GM12892 (cell line): ENCODE results near the gene FCN3.

Experiments used
- POLR2A ChIP-seq: IDR thresholded peaks from 2 replicates; pipeline ENCODE4 v1.6.1; 2011; ENCODE audit warnings: low read depth, low read length, control low read depth
- POLR2AphosphoS5 ChIP-seq: IDR thresholded peaks from 2 replicates; pipeline ENCODE4 v1.6.1; 2011; ENCODE audit warnings: low read depth, low read length, control low read depth
- TAF1 ChIP-seq: IDR thresholded peaks from 2 replicates; pipeline ENCODE4 v1.6.1; 2011; ENCODE audit warnings: low read depth, mild to moderate bottlenecking, control low read depth, low read length, borderline replicate concordance

DNA sequence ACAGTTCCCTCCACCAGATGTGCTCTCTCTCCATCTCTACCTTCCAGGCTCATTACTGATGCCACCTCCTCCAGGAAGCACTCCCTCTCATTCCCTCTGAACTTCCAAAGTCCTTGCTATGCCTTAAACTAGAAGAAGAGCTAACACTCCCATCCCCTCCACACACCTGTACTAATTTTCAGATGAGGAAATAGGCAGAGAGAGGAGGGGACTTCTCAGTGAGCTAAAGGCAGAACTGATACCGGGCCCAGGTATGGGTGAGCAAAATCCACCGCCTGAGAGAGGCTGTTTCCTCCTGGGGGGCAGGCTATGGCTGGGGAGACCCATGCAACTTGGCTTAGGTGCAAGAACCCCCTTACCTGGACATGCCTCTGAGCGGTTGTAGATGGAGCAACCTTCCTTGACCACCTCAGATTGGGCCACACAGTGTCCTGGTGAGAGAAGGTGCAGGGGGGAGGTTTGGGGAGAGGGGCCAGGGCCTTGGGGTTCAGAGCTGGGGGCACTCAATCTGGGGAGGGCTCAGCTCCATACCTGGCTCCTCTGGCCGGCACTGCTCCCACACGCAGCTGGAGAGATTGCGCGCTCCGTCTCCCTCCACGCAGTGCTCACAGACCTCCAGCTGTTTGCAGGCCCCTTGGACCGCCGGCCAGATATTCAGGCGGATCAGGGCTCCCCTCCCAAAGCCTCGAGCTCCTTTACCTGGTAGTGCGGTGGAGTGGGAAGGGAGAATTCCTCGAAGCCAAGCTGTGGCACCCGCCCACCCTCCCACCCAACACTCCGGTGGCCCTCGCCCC, 7.5 kb upstream of the FCN3 start:
- no peak for TF ChIP-seq POLR2A
- no peak for TF ChIP-seq TAF1
- no peak for TF ChIP-seq POLR2AphosphoS5
